ENCODE data around the gene PER2.

Gene PER2

GRCh38 chr2:238233625-238234024 lies 54.8 kb downstream of the PER2 start:
- in situ Hi-C loops (cut with MboI; ENCODE audit: low sequenced_read_pairs) = no loop called here

GRCh38 chr2:238231809-238232208 lies 56.6 kb downstream of the PER2 start:
- in situ Hi-C loops (cut with MboI; ENCODE audit: low sequenced_read_pairs) = no loop called here

GRCh38 chr2:238231251-238231793 lies 57.1 kb downstream of the PER2 start:
- in situ Hi-C loops (cut with MboI; ENCODE audit: low sequenced_read_pairs) = no loop called here

- in situ Hi-C loops (cut with MboI; ENCODE audit: low sequenced_read_pairs) = no loop called here
Measured at GRCh38 chr2:238230699-238231098, 57.7 kb downstream of the PER2 start.

- in situ Hi-C loops (cut with MboI; ENCODE audit: low sequenced_read_pairs) = no loop called here
Measured at GRCh38 chr2:238228700-238229099, 59.7 kb downstream of the PER2 start.

GRCh38 chr2:238227587-238228032 lies 60.8 kb downstream of the PER2 start:
- in situ Hi-C loops (cut with MboI; ENCODE audit: low sequenced_read_pairs) = no loop called here

- in situ Hi-C loops (cut with MboI; ENCODE audit: low sequenced_read_pairs) = no loop called here
Measured at GRCh38 chr2:238226698-238227586, 61.5 kb downstream of the PER2 start.

GRCh38 chr2:238225911-238226697 lies 62.3 kb downstream of the PER2 start:
- in situ Hi-C loops (cut with MboI; ENCODE audit: low sequenced_read_pairs) = no loop called here

- in situ Hi-C loops (cut with MboI; ENCODE audit: low sequenced_read_pairs) = no loop called here
Measured at GRCh38 chr2:238225121-238225520, 63.3 kb downstream of the PER2 start.

GRCh38 chr2:238224356-238225035 lies 63.9 kb downstream of the PER2 start:
- in situ Hi-C loops (cut with MboI; ENCODE audit: low sequenced_read_pairs) = no loop called here

GRCh38 chr2:238220892-238221521 lies 67.4 kb downstream of the PER2 start:
- in situ Hi-C loops (cut with MboI; ENCODE audit: low sequenced_read_pairs) = no loop called here

GRCh38 chr2:238220274-238220891 lies 68.0 kb downstream of the PER2 start:
- in situ Hi-C loops (cut with MboI; ENCODE audit: low sequenced_read_pairs) = no loop called here

- in situ Hi-C loops (cut with MboI; ENCODE audit: low sequenced_read_pairs) = no loop called here
Measured at GRCh38 chr2:238216651-238217184, 71.7 kb downstream of the PER2 start.

- in situ Hi-C loops (cut with MboI; ENCODE audit: low sequenced_read_pairs) = no loop called here
Measured at GRCh38 chr2:238207006-238207405, 81.4 kb downstream of the PER2 start.

- in situ Hi-C loops (cut with MboI; ENCODE audit: low sequenced_read_pairs) = no loop called here
Measured at GRCh38 chr2:238203973-238204683, 84.3 kb downstream of the PER2 start.

- in situ Hi-C loops (cut with MboI; ENCODE audit: low sequenced_read_pairs) = no loop called here
Measured at GRCh38 chr2:238203094-238203972, 85.1 kb downstream of the PER2 start, which contains the start of gene ILKAP. Gene ILKAP, minus strand, starts transcription at chr2:238203695. Its CDS starts 142 bp downstream, at chr2:238203553.

GRCh38 chr2:238202326-238203093 lies 85.9 kb downstream of the PER2 start:
- in situ Hi-C loops (cut with MboI; ENCODE audit: low sequenced_read_pairs) = no loop called here

All from HL-60/S4 treated with phorbol 12-myristate 13-acetate at 8.2 ng/mL for 4 days and 3 days (cell line).